HG02943 (cell line): ENCODE data around the gene SERTAD2.

Experiments
- ATAC-seq: cut with Tn5 transposase; IDR thresholded peaks from one replicate; pipeline ENCODE4 v1.9.1; 2021; ENCODE audit warnings: mild to moderate bottlenecking, low read depth, moderate library complexity; ENCODE audit not compliant: unreplicated experiment

The SERTAD2 gene, protein sequence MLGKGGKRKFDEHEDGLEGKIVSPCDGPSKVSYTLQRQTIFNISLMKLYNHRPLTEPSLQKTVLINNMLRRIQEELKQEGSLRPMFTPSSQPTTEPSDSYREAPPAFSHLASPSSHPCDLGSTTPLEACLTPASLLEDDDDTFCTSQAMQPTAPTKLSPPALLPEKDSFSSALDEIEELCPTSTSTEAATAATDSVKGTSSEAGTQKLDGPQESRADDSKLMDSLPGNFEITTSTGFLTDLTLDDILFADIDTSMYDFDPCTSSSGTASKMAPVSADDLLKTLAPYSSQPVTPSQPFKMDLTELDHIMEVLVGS

DNA sequence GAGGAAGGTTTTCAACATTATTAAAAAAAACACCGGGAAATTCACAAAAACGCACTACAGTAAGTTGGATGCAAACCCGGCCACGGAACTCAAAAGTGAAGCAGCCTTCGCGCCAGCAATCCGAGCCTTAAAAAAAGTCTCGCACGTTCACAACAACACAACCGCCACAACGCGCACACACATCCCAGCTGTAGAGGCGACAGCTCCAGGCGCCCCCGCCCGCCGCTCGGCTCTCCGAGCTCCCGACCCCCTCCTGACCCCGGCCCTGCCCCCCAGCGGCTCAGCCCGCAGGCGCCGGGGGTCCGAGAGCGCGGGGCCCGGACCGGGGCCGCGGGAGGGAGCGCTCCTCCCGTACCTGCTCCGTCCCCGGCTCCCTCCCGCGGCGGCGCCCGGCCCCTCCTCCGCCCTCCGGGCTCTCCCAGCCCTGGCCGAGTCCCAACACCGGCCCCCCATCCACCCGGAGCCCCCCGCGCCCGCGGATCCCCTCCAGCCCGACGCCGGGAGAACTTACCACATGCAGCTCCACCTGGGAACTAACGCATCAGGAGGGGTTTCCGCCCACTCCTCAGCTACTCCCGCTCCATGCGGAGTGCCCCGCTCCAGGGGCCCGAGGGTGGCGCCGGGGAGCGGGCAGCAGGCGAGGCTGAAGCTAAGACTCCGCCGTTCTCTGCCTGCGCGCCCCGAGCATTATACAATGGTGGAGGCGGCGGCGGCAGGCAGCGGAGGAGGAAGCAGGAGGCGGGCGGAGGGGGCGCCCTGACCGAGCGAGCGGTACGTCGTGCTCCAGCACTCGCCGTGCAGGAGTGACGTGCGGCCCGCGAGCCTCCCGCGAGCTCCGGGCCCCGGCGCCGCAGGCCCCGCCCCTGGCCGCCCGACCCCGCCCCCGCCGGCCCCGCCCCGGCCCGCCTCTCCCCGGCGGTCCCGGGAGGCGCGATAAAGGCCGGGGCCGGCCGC lies at the start of gene SERTAD2:
TSS of gene SERTAD2 (minus strand) at position 805 of the 954 bp plus-strand sequence. CDS start 17,042 bp downstream, outside the sequence.
- ATAC-seq: peak; percentile 59

DNA sequence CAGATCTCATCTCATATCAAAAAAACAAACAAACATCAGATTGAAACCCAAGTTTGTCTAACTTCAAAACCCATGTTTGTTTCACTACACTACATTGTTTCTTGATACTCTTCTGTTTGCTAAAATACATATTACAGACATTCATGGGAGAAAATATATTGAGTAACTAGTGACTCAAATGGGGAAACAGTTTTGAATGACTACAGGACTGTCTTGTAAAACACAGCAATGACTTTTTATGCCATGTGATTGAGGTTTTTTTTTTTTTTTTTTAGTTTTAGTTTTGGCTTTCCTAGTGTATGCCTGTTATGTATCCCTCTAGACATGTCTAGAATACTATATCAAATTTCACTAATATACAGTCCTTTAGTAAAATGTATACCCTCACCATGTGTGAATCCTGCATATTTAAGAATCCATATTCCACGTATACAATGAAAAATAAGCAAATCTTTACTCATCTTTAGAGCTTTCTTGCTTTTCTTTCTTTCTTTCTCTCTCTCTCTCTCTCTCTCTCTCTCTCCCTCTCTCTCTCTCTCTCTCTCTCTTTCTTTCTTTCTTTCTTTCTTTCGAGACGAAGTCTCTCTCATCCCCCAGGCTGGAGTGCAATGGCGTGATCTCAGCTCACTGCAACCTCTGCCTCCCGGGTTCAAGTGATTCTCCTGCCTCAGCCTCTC lies 46.6 kb upstream of the SERTAD2 start:
- ATAC-seq: no peak

DNA sequence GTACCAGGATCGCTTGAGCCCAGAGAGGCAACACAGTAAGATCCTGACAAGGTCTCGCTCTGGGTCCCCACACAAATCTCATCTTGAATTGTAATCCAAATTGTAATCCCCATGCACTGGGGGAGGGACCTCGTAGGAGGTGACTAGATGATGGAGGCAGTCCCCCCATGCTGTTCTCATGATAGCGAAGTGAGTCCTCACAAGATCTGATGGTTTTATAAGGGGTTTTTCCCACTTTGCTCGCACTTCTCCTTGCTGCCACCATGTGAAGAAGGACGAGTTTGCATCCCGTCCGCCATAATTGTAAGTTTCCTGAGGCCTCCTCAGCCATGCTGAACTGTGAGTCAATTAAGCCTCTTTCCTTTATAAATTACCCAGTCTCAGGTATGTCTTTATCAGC lies 46.0 kb upstream of the SERTAD2 start:
- ATAC-seq: no peak

DNA sequence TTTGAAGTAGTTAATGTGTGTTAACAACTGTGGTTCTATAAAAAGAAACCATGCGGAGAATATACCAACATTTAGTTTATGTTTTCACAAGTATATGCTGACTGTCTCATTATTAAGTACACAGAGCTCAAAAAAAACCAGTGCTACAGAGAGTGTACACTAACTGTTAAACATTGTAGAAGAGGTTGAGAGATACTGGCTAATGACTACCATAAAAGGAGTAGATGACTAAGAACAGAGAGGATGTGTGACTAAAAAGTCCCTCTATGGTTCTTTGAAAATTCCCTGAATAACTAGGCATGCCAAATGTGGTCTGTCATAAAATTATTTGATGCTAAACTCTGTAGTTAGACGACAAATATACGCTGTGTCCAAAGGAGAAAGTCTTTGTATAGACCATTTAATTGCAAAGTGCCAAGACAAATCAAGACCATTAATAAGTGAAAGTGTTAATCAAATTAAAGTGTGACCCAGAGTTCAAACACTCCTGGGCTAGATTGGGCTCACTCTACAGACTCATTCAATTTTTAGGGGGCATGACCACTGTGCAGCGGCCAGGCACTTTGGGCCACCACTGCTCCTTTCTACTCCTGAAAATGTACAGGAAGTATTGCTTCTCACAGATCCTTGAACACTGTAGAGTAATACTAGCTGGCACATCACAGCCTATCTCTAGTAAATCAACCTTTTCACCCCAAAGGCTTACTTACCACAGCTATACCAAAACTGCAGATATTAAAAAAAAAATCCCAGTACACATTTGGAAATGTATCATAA lies 45.1 kb upstream of the SERTAD2 start:
- peak; percentile 74 for ATAC-seq

DNA sequence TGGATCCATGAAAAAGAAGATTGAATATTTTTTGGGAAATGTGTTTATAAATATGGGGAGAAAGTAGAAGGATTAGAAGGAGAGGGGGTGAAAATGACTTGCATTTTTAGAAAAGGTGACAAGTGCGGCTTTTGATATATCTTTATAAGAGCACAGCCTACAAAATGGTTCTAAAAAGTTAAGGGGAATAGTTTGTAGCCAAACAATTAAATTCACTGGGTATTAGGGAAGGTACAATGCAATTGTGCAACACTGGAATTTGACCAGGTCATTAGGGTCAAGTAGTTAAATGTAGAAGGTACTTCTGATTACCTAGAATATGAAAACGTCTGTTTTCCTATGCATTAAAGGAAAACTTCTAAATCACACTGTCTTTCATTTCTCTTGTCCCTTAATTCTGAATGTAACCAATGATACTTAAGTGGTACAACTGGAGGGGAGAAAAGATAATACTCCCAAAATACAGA lies 44.5 kb upstream of the SERTAD2 start:
- no peak for ATAC-seq

DNA sequence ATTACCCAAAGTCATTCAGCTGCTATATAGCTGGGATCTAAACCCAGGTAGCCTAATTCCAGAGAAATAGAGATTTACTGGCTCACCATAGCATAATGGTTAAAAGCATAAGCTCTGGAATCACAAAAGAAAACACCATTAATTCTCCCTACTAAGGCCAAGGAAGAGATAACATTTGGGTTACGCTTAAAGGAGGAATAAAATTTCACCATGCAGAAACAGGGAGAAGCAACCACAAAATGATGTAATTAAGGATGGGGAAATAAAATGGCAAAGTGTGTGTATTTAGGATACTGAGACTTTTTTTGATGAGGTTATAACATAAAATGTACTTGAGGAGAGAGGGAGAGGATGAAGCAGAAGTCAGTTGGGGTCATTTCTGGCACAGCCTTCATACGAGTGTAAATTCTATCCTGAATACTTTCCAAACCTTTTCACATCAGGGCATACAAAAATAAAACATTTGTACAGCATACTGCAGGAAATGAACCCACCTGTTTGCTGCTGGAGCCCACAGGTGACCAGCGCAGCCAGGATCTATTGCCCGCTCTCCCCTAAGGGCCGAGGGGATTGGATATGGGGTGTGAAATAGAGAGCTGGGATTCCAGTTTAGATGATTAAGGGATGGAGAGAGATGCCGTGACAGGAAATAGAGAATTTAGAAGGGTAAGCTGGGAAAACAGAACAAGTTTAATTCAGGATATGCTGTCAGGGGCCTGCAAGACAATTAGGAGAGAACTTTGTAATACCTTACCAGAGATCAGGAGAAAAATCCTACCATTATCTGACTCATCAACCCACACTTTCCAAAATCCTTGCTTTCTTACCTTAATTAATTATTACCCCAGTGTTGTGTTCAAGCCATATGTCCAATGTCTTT lies 43.8 kb upstream of the SERTAD2 start:
- no peak for ATAC-seq

DNA sequence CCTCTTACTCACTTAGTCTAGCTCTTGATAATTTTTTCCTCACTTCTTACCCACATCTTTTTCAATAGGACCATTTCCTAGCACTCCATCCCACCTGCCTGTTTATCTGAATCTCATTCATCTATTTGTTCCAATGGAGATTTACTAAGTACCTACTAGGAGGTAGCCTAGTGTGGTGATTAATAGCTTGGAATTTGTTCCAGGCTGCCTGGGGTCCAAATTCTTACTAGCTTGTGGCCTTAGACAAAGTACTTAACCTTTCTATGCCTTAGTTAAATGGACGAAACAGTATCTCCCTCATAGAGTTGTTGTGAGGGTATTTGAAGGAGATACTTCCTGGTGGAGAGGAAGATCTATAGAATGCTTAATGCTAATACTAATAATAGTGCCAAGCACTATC lies 42.9 kb upstream of the SERTAD2 start:
- ATAC-seq: no peak

DNA sequence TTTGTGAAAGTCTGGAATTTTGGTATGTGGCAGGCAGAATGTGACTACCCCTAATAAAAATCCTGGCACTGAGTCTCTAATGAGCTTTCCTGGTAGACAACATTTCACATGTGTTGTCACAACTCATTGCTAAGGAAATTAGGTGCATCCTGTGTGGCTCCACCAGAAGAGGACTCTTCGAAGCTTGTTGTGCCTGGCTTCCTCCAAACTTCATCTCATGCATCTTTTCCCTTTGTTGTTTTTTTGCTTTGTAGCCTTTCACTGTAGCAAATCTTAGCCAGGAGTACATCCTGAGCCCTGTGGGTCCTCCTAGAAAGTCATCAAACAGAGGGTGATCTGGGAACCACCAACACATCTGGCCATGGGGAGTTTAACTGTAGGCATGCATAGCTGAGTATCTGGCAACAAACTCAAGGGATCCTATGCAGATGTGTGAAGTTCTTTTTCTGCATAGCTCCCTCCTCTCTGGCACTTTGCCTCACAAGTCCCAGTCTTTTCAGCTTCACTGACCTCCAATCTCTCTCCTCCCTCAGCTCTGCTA lies 42.1 kb upstream of the SERTAD2 start:
- ATAC-seq: no peak

DNA sequence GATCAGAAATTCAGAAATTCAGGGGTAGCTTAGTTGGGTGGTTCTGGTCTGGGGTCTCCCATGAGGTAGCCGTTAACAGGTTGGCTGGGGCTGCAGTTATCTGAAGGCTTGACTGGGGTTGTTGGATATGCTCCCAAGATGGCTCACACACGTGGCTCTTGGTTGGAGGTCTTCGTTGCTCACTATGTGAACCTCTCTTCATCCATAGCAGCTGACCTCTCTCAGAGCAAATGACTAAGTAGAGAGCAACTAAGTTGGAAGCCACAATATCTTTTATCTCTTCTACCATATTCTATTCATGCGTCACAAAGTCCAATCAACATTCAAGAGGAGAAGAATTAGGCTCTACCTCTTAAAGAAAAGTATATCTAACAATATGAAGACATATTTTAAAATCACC lies 38.7 kb upstream of the SERTAD2 start:
- no peak for ATAC-seq

DNA sequence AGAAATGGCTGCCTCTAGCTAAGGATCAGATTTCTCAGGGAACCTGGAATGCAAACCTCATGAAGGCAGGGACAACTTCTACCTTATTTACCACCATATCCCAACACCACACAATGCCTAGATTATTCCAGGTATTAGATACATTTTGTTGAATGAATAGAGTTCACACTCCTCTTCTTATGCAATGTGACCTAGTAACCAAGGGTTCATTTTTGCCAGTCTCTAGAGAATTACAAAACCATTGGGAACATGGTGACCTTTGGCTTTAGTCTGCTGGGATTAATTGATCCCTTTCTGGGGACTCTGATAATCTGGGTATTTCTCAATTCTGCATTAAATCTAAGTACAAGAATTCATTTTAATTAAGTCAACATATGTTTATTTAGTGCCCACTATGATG lies 35.2 kb upstream of the SERTAD2 start:
- no peak for ATAC-seq

DNA sequence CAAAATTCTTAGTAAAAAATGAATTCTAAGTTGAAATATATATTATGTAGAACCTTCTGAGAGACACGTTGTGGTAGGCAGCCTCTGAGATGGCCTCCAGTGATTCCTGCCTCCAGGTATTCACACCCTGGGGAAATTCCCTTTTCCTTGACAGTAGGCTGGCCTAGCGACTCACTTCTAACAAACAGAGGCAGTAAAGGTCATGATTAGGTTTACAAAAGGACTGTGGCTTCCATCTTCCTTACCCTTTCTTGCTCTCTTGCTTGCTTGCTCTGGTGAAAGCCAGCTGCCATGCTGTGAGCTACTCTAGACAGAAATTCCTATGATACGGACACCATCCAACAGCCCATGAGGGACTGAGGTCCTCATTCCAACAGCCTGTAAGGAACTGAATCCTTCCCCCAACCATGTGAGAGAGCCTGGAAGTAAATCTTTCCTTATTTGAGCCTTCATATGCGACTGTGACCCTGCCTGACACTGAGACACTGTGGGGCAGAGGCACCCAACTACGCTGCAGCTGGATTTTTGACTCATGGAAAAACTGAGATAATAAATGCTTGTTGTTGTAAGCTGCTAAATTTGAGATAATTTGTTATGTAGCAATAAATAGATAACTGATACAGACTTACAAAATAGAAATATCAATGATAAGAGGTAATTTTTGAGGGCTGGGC lies 32.7 kb upstream of the SERTAD2 start:
- ATAC-seq: no peak

DNA sequence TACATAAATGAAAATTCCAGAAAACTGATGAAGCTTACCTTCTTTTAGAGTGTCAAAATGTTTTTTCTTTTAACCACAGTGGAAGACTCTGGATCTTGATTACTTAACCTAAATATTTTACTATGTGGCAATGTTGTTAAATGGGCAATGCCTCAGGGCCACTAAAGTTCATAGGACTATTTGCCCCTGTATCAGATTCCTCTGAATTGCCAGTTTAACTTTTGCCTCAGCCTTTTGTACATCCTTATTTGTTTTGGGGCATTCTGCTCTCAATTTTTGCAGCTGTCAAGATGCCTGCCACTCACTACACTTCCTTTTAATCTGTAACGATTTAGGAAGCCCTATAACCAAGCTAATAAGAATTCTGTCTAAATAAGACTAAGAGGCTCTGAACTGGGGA lies 31.7 kb upstream of the SERTAD2 start:
- ATAC-seq: no peak

DNA sequence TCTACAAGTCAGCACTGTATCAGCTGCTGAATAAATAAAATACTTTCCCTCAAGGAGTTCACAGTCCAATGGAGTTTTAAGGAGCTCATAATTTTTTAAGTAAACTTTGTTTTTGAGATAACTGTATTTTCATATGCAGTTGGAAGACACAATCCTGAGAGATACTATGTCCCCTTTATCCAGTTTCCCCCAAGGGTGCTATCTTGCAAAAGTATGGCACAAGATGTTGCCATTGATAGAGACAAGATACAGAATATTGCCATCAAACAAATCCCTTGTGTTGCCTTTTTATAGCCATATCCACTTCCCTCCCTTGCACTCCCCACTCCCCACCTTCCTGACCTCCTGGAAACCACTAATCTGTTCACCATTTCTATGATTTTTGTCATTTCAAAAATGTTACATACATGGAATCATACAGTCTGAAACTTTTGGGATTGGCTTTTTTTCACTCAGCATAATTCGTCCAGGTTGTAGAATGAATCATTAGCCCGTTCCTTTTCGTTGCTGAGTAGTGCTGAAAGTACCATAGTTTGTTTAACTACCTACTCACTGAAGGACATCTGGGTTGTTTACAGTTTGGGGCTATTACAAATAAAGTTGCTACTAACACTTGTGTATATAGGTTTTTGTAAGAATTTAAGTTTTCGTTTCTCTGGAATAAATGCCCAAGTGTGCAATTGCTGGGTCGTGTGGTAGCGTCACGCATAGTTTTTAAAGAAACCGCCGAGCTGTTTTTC lies 30.2 kb upstream of the SERTAD2 start:
- ATAC-seq: no peak

DNA sequence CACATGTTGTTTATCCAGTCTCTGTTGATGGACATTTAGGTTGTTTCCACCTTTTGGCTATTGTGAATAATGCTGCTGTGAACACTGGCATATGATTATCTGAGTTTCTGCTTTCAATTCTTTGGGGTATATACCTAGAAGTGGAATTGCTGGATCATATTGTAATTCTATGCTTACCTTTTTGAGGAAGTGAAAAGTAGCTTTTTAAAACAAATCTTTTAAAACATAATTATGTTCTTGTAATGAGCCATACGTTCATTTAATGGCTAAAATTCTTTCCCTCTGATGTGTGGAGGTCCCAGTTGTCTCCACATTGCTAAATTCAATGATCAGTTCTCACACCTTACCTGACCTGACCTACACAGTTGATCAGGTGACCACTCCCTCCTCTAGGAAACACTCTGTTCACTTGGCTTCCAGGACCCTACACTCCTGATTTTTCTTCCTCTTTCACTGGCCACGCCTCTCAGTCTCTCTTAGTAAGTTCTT lies 27.8 kb upstream of the SERTAD2 start:
- no peak for ATAC-seq

DNA sequence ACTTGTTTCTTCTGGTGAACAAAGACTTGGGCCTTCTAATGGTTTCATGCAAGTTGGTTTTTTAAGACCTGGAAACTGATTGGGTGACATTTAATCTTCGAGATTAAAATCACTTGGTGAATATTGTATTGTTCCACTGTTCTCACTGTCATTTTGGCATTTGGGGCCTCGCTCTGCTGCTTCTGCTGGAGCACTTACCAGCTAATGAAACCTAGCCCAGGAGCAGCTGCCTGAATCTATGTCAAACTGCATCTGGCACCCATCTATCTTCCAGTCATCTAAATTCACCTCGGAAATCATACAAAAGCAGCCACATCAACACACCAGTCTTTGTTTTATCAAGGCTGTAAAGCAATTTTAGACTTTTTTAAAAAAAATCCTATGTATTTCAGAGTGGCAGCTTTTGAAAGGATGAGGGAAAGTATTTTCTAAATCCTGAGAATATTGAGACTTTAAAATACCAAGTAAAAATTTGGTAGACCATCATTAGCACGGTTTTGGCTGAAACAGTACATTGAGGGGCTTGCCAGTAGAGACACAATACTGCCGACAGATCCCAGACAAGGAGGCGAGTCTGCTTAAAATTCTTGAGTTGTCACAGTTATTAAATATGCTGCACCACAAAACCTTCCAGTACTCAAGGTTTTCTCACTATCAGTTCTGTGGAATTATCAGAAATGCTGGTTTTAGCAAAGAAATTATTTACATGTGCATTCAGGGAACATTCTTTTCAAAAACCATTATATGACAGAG lies 26.1 kb upstream of the SERTAD2 start:
- ATAC-seq: no peak

DNA sequence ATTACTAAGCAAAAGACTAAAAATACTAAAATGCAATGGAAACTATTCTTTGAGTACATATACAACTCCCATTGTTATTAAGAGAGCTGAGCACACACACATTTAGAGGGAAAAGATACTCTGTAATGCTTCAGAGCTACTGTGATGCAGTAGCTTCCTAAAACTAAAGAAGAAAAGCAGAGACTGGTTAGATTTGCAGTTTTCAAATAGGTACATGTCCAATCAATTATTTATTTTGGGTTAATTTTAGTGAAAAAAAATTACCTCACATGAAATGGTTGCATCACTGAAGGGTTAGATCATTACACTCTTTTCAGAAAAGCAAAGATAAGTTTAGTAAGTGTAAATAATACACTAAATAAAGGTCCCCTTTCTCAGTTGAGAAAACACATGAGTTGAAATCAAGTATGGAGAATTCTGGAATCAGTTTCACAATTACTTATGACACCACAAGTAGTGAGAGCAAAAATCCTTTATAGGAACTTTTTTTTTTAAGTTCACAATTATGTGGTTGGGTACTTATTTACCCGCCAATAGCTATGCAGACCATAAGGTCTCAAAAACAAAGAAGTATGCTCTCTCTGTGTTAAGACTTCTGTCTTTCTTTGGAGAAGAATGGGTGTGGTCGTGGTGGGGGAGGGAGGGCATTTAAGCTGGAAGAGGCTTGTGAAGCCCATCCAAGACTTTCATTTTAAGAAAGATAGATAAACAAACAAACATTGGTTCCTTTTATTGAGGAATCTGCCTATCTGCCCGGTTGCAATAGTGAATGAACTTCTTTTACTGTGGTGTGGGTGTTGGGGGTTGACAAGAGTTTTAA lies 25.3 kb upstream of the SERTAD2 start:
- ATAC-seq: no peak
